Thyroid gland (tissue), 4 donors: ENCODE data around the gene MAN2A2.

Source experiments
- CTCF ChIP-seq, 6 experiments: fragments of 200-600 bp in 3 of 6; fragments of 450-650 bp in 3 of 6; sonication (generic) in 3 of 6; IDR thresholded peaks; one replicate each; pipeline ENCODE4 v1.5.1; 2016 to 2019; ENCODE audit warnings: antibody characterized with exemption in 6 of 6, mild to moderate bottlenecking in 2 of 6, inconsistent platforms in 1 of 6, moderate library complexity in 1 of 6
- POLR2A ChIP-seq, 2 donors: fragments of 450-650 bp; IDR thresholded peaks; one replicate each; pipeline ENCODE4 v1.6.1; 2017; ENCODE audit warnings: antibody characterized with exemption in 2 of 2, mild to moderate bottlenecking in 2 of 2, moderate library complexity in 1 of 2

GRCh38 chr15:90877315-90877714, 25.8 kb upstream of the MAN2A2 start:
- TF ChIP-seq POLR2A (IDR thresholded peaks at IDR 0.05), result no peak
- no peak for TF ChIP-seq CTCF (IDR thresholded peaks at IDR 0.05)
